ENCODE results near the gene NANOS3. TPM values are rescaled to one million over a fixed set of nuclear protein-coding genes. Genes with fewer than 3 reads are reported as not detected.

Gene NANOS3
- total and polyA plus RNA-seq, 10 of the 15 experiments (the other 5 are each of a cell fraction or from before 2014, with no cell fraction given) = 0.31 to 1.7 (median 0.81) TPM

DNA sequence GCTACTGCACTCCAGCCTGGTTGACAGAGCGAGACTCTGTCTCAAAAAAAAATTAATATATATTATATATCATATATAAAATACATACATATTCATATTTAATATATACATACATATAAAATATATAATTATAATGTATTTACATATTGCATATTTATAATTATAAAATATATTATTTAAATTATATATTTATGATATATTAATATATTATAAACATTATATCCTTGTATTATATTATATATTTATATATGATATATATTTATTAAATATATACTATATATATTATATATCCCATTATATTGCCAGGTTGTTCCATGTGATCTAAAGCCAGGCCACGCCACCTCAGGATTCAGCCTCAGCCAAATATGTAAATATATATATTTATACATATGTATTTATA is 19.3 kb downstream of the NANOS3 start:
- no peak for ATAC-seq
- Histone ChIP-seq H2AFZ (ENCODE audit: control insufficient read depth, low read depth, low read length) (no peak overlapping the region), H3K36me3 (ENCODE audit: control insufficient read depth in 2 of 2, insufficient read depth in 2 of 2, low read length in 1 of 2) (no peaks in the 10 kb centered on the region), H3K27me3 (replicated peaks in 1 of 2; ENCODE audit: control insufficient read depth in 2 of 2, insufficient read depth in 2 of 2, low read length in 1 of 2) (no peaks in the 10 kb centered on the region), H3K9ac (ENCODE audit: control insufficient read depth, insufficient read depth, low read length) (no peak overlapping the region), H3K4me2 (ENCODE audit: control insufficient read depth, insufficient read depth) (no peak overlapping the region), H4K20me1 (ENCODE audit: control insufficient read depth, insufficient read depth) (no peaks in the 10 kb centered on the region), H3K79me2 (ENCODE audit: control insufficient read depth, insufficient read depth, low read length) (no peaks in the 10 kb centered on the region), H3K9me3 (replicated peaks; ENCODE audit: control insufficient read depth, insufficient read depth, low read length) (no peaks in the 10 kb centered on the region), H3K4me1 (ENCODE audit: control insufficient read depth, insufficient read depth, low read length) (no peaks in the 10 kb centered on the region), H3K4me3 (no peak overlapping the region), H3K27ac (ENCODE audit: control insufficient read depth, insufficient read depth) (no peak overlapping the region)
- intact Hi-C loops (cut with micrococcal nuclease; ENCODE audit: unreplicated experiment) = no loop called here
- TF ChIP-seq MYB (IDR thresholded peaks at IDR 0.05; ENCODE audit: borderline replicate concordance, low read depth, low read length) = no peak
- no peak for TF ChIP-seq SIN3A (IDR thresholded peaks at IDR 0.05; ENCODE audit: low read depth, low read length)
- no peak for TF ChIP-seq RCOR1 (conservative IDR thresholded peaks at IDR 0.05; ENCODE audit: low read depth, low read length)
- TF ChIP-seq NFYA (IDR thresholded peaks at IDR 0.05; ENCODE audit: borderline replicate concordance, low read depth, low read length) = no peak
- no peak for TF ChIP-seq MYC (IDR thresholded peaks at IDR 0.05; ENCODE audit: insufficient read depth, insufficient read length, insufficient replicate concordance, low read length, severe bottlenecking)
- TF ChIP-seq JUNB (IDR thresholded peaks at IDR 0.05) = no peak
- TF ChIP-seq, protein P1, sequence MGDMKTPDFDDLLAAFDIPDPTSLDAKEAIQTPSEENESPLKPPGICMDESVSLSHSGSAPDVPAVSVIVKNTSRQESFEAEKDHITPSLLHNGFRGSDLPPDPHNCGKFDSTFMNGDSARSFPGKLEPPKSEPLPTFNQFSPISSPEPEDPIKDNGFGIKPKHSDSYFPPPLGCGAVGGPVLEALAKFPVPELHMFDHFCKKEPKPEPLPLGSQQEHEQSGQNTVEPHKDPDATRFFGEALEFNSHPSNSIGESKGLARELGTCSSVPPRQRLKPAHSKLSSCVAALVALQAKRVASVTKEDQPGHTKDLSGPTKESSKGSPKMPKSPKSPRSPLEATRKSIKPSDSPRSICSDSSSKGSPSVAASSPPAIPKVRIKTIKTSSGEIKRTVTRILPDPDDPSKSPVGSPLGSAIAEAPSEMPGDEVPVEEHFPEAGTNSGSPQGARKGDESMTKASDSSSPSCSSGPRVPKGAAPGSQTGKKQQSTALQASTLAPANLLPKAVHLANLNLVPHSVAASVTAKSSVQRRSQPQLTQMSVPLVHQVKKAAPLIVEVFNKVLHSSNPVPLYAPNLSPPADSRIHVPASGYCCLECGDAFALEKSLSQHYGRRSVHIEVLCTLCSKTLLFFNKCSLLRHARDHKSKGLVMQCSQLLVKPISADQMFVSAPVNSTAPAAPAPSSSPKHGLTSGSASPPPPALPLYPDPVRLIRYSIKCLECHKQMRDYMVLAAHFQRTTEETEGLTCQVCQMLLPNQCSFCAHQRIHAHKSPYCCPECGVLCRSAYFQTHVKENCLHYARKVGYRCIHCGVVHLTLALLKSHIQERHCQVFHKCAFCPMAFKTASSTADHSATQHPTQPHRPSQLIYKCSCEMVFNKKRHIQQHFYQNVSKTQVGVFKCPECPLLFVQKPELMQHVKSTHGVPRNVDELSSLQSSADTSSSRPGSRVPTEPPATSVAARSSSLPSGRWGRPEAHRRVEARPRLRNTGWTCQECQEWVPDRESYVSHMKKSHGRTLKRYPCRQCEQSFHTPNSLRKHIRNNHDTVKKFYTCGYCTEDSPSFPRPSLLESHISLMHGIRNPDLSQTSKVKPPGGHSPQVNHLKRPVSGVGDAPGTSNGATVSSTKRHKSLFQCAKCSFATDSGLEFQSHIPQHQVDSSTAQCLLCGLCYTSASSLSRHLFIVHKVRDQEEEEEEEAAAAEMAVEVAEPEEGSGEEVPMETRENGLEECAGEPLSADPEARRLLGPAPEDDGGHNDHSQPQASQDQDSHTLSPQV (IDR thresholded peaks at IDR 0.05) = no peak
- TF ChIP-seq ASH2L (IDR thresholded peaks at IDR 0.05; ENCODE audit: borderline replicate concordance, low read depth) = no peak
- no peak for TF ChIP-seq TCF3 (IDR thresholded peaks at IDR 0.05; ENCODE audit: borderline replicate concordance, insufficient read depth, low read depth, low read length)
- TF ChIP-seq CHD2 (IDR thresholded peaks at IDR 0.05; ENCODE audit: borderline replicate concordance, low read depth, low read length) = no peak
- TF ChIP-seq, protein P2, sequence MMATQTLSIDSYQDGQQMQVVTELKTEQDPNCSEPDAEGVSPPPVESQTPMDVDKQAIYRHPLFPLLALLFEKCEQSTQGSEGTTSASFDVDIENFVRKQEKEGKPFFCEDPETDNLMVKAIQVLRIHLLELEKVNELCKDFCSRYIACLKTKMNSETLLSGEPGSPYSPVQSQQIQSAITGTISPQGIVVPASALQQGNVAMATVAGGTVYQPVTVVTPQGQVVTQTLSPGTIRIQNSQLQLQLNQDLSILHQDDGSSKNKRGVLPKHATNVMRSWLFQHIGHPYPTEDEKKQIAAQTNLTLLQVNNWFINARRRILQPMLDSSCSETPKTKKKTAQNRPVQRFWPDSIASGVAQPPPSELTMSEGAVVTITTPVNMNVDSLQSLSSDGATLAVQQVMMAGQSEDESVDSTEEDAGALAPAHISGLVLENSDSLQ (IDR thresholded peaks at IDR 0.05) = no peak
- no peak for TF ChIP-seq BMI1 (IDR thresholded peaks at IDR 0.05; ENCODE audit: borderline replicate concordance)
- TF ChIP-seq, protein P3, sequence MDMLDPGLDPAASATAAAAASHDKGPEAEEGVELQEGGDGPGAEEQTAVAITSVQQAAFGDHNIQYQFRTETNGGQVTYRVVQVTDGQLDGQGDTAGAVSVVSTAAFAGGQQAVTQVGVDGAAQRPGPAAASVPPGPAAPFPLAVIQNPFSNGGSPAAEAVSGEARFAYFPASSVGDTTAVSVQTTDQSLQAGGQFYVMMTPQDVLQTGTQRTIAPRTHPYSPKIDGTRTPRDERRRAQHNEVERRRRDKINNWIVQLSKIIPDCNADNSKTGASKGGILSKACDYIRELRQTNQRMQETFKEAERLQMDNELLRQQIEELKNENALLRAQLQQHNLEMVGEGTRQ (IDR thresholded peaks at IDR 0.05; ENCODE audit: borderline replicate concordance, low read depth, low read length) = no peak
- no peak for TF ChIP-seq POU2F2 (IDR thresholded peaks at IDR 0.05; ENCODE audit: borderline replicate concordance, low read depth, low read length)
- no peak for TF ChIP-seq EGR1 (IDR thresholded peaks at IDR 0.05; ENCODE audit: borderline replicate concordance in 1 of 2, low read depth in 2 of 2, low read length in 2 of 2)
- no peak for TF ChIP-seq SP1 (IDR thresholded peaks at IDR 0.05; ENCODE audit: low read depth, low read length)
- no peak for TF ChIP-seq SPI1 (IDR thresholded peaks at IDR 0.05; ENCODE audit: borderline replicate concordance, insufficient read depth, low read depth, low read length)
- no peak for TF ChIP-seq ZZZ3 (IDR thresholded peaks at IDR 0.05; ENCODE audit: control insufficient read depth, insufficient read length, low read depth)
- TF ChIP-seq, protein P4, sequence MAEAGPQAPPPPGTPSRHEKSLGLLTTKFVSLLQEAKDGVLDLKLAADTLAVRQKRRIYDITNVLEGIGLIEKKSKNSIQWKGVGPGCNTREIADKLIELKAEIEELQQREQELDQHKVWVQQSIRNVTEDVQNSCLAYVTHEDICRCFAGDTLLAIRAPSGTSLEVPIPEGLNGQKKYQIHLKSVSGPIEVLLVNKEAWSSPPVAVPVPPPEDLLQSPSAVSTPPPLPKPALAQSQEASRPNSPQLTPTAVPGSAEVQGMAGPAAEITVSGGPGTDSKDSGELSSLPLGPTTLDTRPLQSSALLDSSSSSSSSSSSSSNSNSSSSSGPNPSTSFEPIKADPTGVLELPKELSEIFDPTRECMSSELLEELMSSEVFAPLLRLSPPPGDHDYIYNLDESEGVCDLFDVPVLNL (IDR thresholded peaks at IDR 0.05; ENCODE audit: low read depth, low read length) = no peak
- ChIA-PET RAD21 (ENCODE audit: unreplicated experiment) (no interaction called here), SMC1A (ENCODE audit: uncharacterized antibody, unreplicated experiment) (no interaction called here), POLR2A (no interaction called here), CTCF (no interaction called here)
- in situ Hi-C loops (cut with MboI) = loop anchor here (25.0 kb wide), 1 partner anchor 441 kb away; no protein-coding TSS in a partner anchor
- DNase-seq (ENCODE audit: low read depth, low spot score) = no peak
- BruUV-seq (replicated peaks) = no TSS peak
- WGBS (ENCODE audit: insufficient coverage, insufficient replicate concordance, low lambda C conversion rate, missing lambda C conversion rate) = 75% methylated on average over 2 of the region's 2 CpGs
- no peak for FAIRE-seq
